Adrenal gland (tissue), 12 donors: Measurements from ENCODE around the gene CZIB. TPM values are rescaled to one million over a fixed set of nuclear protein-coding genes. Genes with fewer than 3 reads are reported as not detected.
"Not testable (repeated sequence)": the region's sequence is repeated elsewhere in the genome, so short reads cannot be mapped to it uniquely, and the experiment has no call there.

Source experiments
- DNase-seq, 7 donors: peaks; one replicate each; pipeline ENCODE4 v3.0.0-alpha.2; 2019 to 2020
- H3K27ac ChIP-seq, 5 donors: fragments of 200-600 bp; sonication (generic) in 4 of 5; 1 replicate in 3 of 5; 2 replicates in 2 of 5; pipeline versions ENCODE4 v1.5.1 to v1.8.0; 2016 to 2020; ENCODE audit warnings: mild to moderate bottlenecking in 1 of 5
- H3K27me3 ChIP-seq: fragments of 200-600 bp; 2 replicates; pipeline ENCODE4 v1.8.0; 2021
- H3K36me3 ChIP-seq, 2 donors: fragments of 200-600 bp; replicated peaks in 1 of 2; 1 replicate in 1 of 2; 2 replicates in 1 of 2; pipeline versions ENCODE4 v1.5.1 to v1.8.0; 2018 to 2022
- H3K4me1 ChIP-seq, 2 donors: fragments of 200-600 bp; replicated peaks in 1 of 2; 1 replicate in 1 of 2; 2 replicates in 1 of 2; pipeline versions ENCODE4 v1.5.1 to v1.8.0; 2018 to 2021
- H3K4me3 ChIP-seq, 4 donors: fragments of 200-600 bp; sonication (generic) in 3 of 4; one replicate each; pipeline ENCODE4 v1.5.1; 2016 to 2018
- H3K9me3 ChIP-seq, 3 donors: fragments of 200-600 bp; sonication (generic) in 1 of 3; replicated peaks in 1 of 3; 1 replicate in 2 of 3; 2 replicates in 1 of 3; pipeline versions ENCODE4 v1.5.1 to v1.8.0; 2016 to 2021
- CTCF ChIP-seq, 6 experiments: fragments of 450-650 bp in 4 of 6; fragments of 200-600 bp in 2 of 6; sonication (generic) in 1 of 6; IDR thresholded peaks; 1 replicate in 5 of 6; 2 replicates in 1 of 6; pipeline versions ENCODE4 v1.5.1 to v1.8.0; 2016 to 2021; ENCODE audit warnings: antibody characterized with exemption in 6 of 6, mild to moderate bottlenecking in 2 of 6, moderate library complexity in 1 of 6
- POLR2A ChIP-seq, 2 donors: fragments of 450-650 bp; IDR thresholded peaks; one replicate each; pipeline ENCODE4 v1.6.1; 2017; ENCODE audit warnings: antibody characterized with exemption in 2 of 2, mild to moderate bottlenecking in 2 of 2, moderate library complexity in 1 of 2
- WGBS, 4 donors: extraction: QIAGEN DNeasy Blood & Tissue Kit in 2 of 4; methylation state at CpG; one replicate each; pipeline versions ENCODE4 v1.1.5 to v1.1.7; 2013 to 2017; 5-methylcytosine and 5-hydroxymethylcytosine counted together
- intact Hi-C, 2 donors: fragments of 100-400 bp; cut with DNase I; formaldehyde crosslinking; loops; one replicate each; pipeline versions ENCODE4 v1.14.1 to v1.15.0; 2022 to 2023
- polyA plus RNA-seq, 3 donors: library from polyadenylated mRNA; stranded (reverse); fragments of 200-250 nt in 2 of 3; fragments of 350-450 nt in 1 of 3; fragmentation: Illumina TruSeq in 1 of 3; extraction: RNeasy Lipid Tissue Mini Kit (QIAGEN cat#74804) in 1 of 3; gene quantifications; one replicate each; pipeline ENCODE4 v1.2.3, GENCODE V29; 2013 to 2014
- total RNA-seq, 9 donors: library from RNA; depleted of rRNA in 4 of 9; stranded (reverse); fragments of >200 nt in 4 of 9; fragments of 120-200 nt in 1 of 9; fragmentation: NEBNext Ultra II Directional in 1 of 9; extraction: Animal tissue kit (Norgen Biotek cat#: 25700) in 1 of 9; gene quantifications; one replicate each; pipeline versions ENCODE4 v1.1.0 to v1.2.4, GENCODE V29; 2013 to 2023
- donor health status: healthy with polysubstance abuse.
- donor health status: Bipolar disorder and iron deficiency.
- donor health status: DM: yes; HTN: yes; CAD: no.
- donor health status: DM: no; HTN: no; CAD: no.
- donor health status: DM: no; HTN: no; CAD: no.
- donor health status: DM: yes; HTN: yes; CAD: no.

The CZIB gene
- total and polyA plus RNA-seq, 12 donors: 21.2 to 108 (median 58.9) TPM

- TF ChIP-seq CTCF (IDR thresholded peaks at IDR 0.05): no peak
- no peak for TF ChIP-seq POLR2A (IDR thresholded peaks at IDR 0.05)
- H3K4me3 ChIP-seq: no peak overlapping the region
- H3K36me3 ChIP-seq: peaks cover 6 to 80% of the 10 kb centered on the region in 2 donors
- intact Hi-C loops: no loop called here
- H3K9me3 ChIP-seq: no peaks in the 10 kb centered on the region
- H3K4me1 ChIP-seq: no peaks in the 10 kb centered on the region
- 94 to 96% (median 95%) methylated on average over 7 of the region's 7 CpGs for WGBS, 4 donors
- DNase-seq: peak in 1 of 7 donors; percentile 49
- no peak overlapping the region for H3K27ac ChIP-seq
- no peaks in the 10 kb centered on the region for H3K27me3 ChIP-seq
Observed at GRCh38 chr1:53210352-53210751, 10.1 kb downstream of the CZIB start.

GRCh38 chr1:53207726-53208125 is 12.7 kb downstream of the CZIB start:
- H3K9me3 ChIP-seq: no peaks in the 10 kb centered on the region
- H3K36me3 ChIP-seq: peaks cover 6 to 78% of the 10 kb centered on the region in 2 donors
- H3K27ac ChIP-seq: no peak overlapping the region
- no peak overlapping the region for H3K4me3 ChIP-seq
- no peaks in the 10 kb centered on the region for H3K27me3 ChIP-seq
- WGBS, 4 donors: 79 to 98% (median 90%) methylated on average over 1 of the region's 1 CpG
- intact Hi-C loops: no loop called here
- no peak for DNase-seq
- no peak for TF ChIP-seq POLR2A (IDR thresholded peaks at IDR 0.05)
- TF ChIP-seq CTCF (IDR thresholded peaks at IDR 0.05): no peak
- H3K4me1 ChIP-seq: no peaks in the 10 kb centered on the region

GRCh38 chr1:53206735-53207379 is 13.6 kb downstream of the CZIB start:
- Histone ChIP-seq H3K27ac (no peak overlapping the region), H3K4me3 (no peak overlapping the region), H3K36me3 (peaks cover 6 to 80% of the 10 kb centered on the region in 2 donors), H3K9me3 (no peaks in the 10 kb centered on the region), H3K4me1 (no peaks in the 10 kb centered on the region), H3K27me3 (no peaks in the 10 kb centered on the region)
- intact Hi-C loops: no loop called here
- TF ChIP-seq POLR2A (IDR thresholded peaks at IDR 0.05) (no peak), CTCF (IDR thresholded peaks at IDR 0.05) (no peak)
- WGBS, 4 donors: 91 to 100% (median 100%) methylated on average over 1 of the region's 1 CpG
- DNase-seq: no peak

- H3K27me3 ChIP-seq, intact Hi-C loops, H3K27ac ChIP-seq, H3K4me3 ChIP-seq, H3K4me1 ChIP-seq, H3K9me3 ChIP-seq: not testable (repeated sequence)
- peak in 1 of 7 donors; percentile 49 for DNase-seq
- 93 to 98% (median 96%) methylated on average over 2 to 3 of the region's 3 CpGs for WGBS, 4 donors
- H3K36me3 ChIP-seq: peaks cover 6 to 79% of the 10 kb centered on the region in 2 donors
Observed at GRCh38 chr1:53206083-53206685, 14.2 kb downstream of the CZIB start.

GRCh38 chr1:53205496-53205895 is 14.9 kb downstream of the CZIB start:
- WGBS, 4 donors: 91 to 100% (median 96%) methylated on average over 1 of the region's 1 CpG
- H3K27ac ChIP-seq, H3K4me1 ChIP-seq, intact Hi-C loops, H3K27me3 ChIP-seq, H3K9me3 ChIP-seq, H3K4me3 ChIP-seq: not testable (repeated sequence)
- DNase-seq: peak in 1 of 7 donors; percentile 30
- H3K36me3 ChIP-seq: peaks cover 6 to 78% of the 10 kb centered on the region in 2 donors
